Stimulated activated CD4-positive, alpha-beta T cell treated with anti-CD3 and anti-CD28 coated beads, Interleukin-15, amount 100 ng/mL, for 1 hour (primary cell): ENCODE data around the gene ADK.
A peak's percentile ranks its signal among the peaks of the same experiment; 100 is the strongest.
"Not testable (repeated sequence)": the region's sequence is repeated elsewhere in the genome, so short reads cannot be mapped to it uniquely, and the experiment has no call there.

Experiments
- DNase-seq, 2 donors: peaks; one replicate each; pipeline ENCODE4 v3.0.0-alpha.2; 2020; ENCODE audit warnings: low read depth in 1 of 2, low spot score in 1 of 2

Gene ADK

DNA sequence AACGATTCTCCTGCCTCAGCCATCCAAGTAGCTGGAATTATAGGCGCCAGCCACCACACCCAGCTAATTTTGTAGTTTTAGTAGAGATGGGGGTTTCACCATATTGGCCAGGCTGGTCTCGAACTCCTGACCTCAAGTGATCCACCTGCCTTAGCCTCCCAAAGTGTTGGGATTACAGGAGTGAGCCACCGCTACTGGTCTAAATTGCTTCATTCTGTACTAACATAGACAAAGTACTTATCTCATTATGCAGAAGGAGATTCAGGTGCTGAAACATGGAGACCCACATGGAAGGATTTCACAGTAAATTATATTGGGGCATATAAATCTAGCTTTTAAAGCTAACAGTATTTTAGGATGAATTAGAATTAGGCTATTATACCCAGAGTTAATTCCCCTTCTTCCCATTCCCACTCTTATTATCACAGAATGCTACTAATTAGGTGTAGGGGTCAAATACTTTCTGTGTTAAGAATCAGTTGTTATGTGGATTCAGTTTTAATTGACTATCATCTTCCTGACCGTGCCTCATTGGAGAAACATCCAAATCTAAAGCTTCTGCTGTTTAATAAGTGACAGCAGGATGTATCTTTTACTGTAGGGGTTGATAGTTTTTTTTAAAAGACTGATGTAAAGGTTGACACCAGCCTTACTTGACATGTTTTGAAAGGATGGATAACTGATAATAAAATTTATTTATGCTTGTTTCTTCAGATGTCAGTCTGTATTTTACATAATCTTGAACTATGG is 27.2 kb downstream of the ADK start:
- DNase-seq, result no peak

DNA sequence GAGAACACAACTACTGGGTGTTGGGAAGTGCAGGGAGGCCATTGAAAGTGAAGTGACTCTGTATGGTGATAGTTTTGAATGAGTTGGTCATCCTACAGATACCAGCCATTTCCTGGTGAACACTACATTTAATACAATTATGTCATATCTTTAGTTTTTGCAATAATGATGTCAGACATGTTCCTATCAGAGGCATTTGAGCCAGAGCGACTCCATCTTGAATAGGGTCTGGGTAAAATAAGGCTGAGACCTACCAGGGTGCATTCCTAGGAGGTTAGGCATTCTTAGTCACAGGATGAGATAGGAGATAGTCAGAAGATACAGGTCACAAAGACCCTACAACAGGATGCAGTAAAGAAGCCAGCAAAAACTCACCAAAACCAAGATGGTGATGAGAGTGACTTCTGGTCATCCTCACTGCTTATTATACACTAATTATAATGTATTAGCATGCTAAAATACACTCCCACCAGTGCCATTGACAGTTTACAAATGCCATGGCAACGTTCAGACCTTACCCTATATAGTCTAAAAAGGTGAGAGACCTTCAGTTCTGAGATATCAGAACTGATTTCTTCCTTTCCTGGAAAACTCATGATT is 28.2 kb downstream of the ADK start:
- no peak for DNase-seq

DNA sequence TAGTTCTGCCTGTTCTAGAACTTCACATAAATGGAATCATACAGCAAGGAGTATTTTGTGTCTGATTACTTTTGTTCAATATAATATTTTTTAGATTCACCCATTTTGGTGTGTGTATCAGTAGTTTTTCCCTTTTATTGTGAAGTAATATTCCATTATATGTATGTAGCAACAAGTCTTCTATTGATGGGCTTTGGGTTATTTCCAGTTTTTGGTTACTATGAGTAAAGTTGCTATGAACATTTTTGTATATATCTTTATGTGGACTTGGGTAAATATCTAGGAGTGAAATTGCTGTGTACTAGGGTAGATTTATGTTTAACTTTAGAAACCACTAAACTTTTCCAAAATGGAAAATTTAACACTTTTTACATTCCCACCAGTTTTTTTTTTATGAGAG is 35.7 kb downstream of the ADK start:
- DNase-seq, result no peak

DNA sequence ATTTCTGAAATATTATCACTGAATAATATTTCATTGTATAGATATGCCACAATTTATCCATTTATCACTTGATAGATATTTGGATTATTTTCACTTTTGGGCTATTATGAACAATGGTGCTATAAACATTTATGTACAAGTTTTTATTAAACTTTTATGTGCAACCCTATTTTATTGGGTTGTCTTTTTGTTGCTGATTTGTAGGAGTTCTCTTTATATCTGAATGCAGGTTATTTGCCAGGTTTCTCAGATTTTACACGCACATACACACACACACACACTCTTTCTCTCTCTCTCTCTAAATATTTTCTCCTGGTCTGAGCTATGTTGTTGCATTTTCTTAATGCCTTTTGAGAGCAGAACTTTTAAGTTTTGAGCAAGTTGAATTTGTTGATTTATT is 36.2 kb downstream of the ADK start:
- no peak for DNase-seq

DNA sequence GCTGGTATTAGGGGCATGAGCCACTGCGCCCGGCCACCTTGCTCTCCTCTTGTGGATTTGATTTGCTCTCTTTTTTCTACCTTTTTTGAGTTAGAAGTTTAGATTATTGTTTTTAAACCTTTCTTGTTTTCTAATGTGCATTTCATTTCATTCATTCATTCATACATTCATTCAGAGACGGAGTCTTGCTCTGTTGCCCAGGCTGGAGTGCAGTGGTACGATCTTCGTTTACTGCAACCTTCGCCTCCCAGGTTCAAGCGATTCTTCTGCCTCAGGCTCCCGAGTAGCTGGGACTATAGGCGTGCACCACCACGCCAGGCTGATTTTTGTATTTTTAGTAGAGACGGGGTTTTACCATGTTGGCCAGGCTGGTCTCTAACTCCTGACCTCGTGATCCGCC is 37.6 kb downstream of the ADK start:
- DNase-seq, result not testable (repeated sequence)

GRCh38 chr10:74189999-74190421 is 39.0 kb downstream of the ADK start:
- no peak for DNase-seq

GRCh38 chr10:74190494-74190893 is 39.5 kb downstream of the ADK start:
- no peak for DNase-seq

DNA sequence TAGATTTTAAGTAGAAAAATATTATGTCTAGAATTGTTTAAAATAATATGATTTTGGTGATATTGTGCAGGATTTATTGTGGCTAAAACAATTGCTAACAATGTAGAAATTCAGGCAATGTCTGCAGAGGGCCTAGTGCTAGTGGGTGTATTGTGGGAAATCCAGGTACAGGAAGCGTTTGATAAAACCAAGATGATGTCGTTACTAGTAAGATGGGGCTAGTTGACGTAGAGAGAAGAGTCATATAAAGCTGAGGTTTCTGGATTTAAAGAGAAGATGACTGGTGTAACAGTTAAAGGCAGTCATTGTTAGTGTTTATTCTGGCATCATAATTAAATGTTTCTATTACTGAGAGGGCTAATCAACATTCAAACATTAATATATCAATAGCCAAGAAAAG is 43.5 kb downstream of the ADK start:
- no peak for DNase-seq

GRCh38 chr10:74194999-74195398 is 44.0 kb downstream of the ADK start:
- no peak for DNase-seq

- no peak for DNase-seq
Observed at GRCh38 chr10:74199315-74199714, 48.3 kb downstream of the ADK start.

DNA sequence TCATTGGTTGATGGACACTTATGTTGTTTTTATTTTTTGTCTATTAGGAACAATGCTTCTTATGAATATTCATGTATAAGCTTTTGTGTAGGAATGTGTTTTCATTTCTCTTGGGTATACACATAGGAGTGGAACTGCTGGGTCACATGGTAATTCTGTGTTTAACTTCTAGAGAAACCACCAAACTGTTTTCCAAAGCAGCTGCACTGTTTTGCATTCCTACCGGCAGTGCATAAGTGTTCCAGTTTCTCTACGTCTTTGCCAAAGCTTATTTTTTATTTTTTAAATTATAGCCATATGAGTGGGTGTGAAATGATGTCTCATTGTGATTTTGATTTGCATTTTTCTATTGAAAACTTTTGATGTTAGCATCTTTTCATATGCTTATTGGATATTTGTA is 51.3 kb downstream of the ADK start:
- DNase-seq, result no peak

DNA sequence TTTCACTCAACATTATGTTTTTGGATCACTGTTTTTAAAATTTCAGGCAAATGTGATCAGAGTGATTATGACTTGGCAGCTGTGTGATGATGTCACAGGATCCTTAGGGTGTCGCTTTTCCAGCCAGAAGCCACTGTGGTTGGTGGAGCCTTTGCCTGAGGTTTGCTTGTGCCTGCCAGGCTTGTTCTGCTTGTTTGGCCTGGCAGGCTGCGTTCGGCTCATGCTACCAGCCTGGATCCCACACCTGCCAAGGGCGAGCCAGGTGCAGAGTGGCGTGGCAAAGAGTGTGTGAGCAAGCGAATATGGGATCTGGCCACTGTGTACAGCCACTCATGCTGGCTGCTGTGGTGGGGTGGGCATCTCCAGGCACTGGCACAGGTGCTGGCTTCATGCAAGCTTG is 55.7 kb downstream of the ADK start:
- no peak for DNase-seq

GRCh38 chr10:74207691-74208480 is 56.9 kb downstream of the ADK start:
- DNase-seq, result no peak

DNA sequence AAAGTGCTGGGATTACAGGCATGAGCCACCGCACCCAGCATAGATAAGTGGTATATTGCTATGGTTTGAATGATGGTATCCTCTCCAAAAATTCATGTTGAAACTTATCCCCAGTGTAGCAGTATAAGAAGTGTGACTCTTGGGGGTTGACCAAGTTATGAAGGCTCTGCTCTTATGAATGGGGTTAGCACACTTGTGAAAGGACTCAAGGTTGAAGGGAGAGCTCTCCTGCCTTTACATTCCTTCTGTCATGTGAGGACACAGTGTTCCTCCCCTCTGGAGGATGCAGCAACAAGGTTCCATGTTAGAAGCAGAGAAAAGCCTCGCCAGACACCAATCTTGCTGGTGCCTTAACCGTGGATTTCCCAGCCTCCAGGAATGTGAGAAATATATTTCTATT is 58.0 kb downstream of the ADK start:
- DNase-seq, result no peak

DNA sequence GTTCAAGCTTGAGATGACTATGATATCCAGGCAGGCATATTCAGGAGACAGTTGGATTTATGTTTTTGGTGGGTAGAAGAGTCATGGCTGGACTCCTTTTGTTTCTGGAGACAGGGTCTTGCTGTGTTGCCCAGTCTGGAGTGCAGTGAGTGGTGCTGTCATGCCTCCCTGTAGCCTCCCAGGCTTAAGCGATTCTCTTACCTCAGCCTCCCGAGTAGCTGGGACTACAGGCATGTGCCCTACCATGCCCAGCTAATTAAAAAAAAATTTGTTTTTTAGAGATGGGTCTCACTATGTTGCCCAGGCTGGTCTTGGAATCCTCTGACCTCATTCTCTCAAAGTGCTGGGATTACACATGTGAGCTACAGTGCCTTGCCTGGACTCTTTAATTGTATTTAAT is 62.0 kb downstream of the ADK start:
- DNase-seq, result no peak

GRCh38 chr10:74213571-74214162 is 62.6 kb downstream of the ADK start:
- peak; percentile 15 to 17 for DNase-seq

DNA sequence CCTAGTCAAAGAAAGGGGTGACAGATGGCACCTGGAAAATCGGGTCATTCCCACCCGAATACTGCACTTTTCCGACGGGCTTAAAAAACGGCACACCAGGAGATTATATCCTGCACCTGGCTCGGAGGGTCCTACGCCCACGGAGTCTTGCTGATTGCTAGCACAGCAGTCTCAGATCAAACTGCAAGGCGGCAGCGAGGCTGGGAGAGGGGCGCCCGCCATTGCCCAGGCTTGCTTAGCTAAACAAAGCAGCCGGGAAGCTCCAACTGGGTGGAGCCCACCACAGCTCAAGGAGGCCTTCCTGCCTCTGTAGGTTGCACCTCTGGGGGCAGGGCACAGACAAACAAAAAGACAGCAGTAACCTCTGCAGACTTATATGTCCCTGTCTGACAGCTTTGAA is 66.1 kb downstream of the ADK start:
- not testable (repeated sequence) for DNase-seq

DNA sequence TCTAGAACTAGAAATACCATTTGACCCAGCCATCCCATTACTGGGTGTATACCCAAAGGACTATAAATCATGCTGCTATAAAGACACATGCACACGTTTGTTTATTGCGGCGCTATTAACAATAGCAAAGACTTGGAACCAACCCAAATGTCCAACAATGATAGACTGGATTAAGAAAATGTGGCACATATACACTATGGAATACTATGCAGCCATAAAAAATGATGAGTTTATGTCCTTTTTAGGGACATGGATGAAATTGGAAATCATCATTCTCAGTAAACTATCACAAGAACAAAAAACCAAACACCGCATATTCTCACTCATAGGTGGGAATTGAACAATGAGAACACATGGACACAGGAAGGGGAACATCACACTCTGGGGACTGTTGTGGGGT is 71.4 kb downstream of the ADK start:
- DNase-seq, result not testable (repeated sequence)

DNA sequence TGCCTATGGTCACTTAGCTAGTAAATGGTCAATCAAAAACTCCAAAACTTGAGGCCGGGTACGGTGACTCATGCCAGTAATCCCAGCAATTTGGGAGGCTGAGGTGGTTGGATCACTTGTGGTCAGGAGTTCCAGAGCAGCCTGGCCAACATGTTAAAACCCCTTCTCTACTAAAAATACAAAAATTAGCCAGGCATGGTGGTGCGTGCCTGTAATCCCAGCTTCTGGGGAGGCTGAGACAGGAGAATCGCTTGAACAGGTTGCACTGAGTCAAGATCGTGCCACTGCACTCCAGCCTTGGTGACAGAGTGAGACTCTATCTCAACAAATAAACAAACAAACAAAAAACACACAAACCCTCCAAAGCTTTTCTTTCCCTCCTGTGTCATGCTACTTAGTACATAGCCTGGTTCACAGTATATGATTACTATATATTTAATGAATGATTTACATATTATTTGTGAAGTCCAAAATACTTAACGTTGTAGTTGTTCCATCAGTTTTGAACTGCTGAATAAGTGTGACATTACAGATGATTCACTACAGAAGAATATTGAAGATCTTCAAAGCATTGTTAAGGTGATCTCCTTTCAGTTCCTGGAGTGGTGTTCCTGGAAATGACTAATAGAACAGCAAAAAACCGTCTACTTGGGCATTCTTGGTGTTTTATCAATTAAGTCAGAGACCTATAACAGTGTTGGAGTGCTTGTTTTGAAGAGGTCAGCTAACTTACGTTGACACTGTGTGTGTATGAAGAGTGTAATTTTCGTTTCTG is 72.9 kb downstream of the ADK start:
- DNase-seq, result no peak

- DNase-seq, result no peak
Observed at GRCh38 chr10:74227697-74228424, 76.8 kb downstream of the ADK start.
